ENCODE measurements around the gene PPP5C. TPM values are rescaled to one million over a fixed set of nuclear protein-coding genes. Genes with fewer than 3 reads are reported as not detected.

Gene PPP5C
- total RNA-seq, 1 experiment from 2014 or later: 58.1 TPM

DNA sequence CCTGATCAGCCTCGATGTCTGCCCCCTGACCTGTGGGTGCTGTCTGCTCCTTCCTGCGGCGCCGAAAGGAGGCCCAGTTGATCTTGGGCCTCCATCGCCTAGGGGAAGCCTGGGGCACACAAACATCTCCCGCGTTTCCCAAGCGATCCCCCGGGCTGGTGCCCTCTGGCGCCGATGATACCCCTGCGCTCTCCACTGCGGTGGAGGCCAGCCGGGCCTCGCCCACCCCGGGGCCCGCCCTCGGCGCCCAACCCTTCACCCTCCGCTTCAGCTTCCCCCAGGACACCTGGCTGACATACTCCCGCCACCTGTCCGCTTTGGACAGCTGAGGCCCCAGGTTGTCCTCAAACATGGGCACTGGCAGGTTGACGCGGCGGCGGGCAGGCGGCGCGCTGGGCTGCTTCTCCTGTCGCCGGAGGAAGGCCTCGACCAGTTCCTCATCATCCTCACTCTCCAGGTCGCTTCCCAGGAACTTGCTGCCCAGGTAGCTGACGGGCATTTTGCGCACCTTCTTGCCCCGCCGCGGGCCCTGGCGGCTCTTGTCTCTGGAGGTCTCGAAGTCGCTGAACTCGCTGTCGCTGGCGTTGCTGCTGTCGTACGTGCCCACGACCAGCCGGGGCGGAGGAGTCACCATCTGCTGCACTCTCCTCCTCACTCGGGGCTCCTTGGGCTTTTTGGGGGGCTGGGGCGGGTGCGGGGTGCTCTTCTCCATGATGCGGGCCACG, 65.2 kb downstream of the PPP5C start:
- ChIA-PET POLR2A (no interaction called here), CTCF (no interaction called here)
- peak overlapping the region; percentile 37 to 57 for H3K4me3 ChIP-seq (ENCODE audit: low read depth in 2 of 2, low read length in 2 of 2)
- TF ChIP-seq SIN3A (IDR thresholded peaks at IDR 0.05; ENCODE audit: borderline replicate concordance, insufficient read depth, low read depth, low read length) (no peak), POLR2AphosphoS5 (IDR thresholded peaks at IDR 0.05; ENCODE audit: low read depth, low read length) (no peak), TCF7L2 (IDR thresholded peaks at IDR 0.05; ENCODE audit: low read depth, low read length) (no peak)
- TF ChIP-seq, protein P1, sequence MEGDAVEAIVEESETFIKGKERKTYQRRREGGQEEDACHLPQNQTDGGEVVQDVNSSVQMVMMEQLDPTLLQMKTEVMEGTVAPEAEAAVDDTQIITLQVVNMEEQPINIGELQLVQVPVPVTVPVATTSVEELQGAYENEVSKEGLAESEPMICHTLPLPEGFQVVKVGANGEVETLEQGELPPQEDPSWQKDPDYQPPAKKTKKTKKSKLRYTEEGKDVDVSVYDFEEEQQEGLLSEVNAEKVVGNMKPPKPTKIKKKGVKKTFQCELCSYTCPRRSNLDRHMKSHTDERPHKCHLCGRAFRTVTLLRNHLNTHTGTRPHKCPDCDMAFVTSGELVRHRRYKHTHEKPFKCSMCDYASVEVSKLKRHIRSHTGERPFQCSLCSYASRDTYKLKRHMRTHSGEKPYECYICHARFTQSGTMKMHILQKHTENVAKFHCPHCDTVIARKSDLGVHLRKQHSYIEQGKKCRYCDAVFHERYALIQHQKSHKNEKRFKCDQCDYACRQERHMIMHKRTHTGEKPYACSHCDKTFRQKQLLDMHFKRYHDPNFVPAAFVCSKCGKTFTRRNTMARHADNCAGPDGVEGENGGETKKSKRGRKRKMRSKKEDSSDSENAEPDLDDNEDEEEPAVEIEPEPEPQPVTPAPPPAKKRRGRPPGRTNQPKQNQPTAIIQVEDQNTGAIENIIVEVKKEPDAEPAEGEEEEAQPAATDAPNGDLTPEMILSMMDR (IDR thresholded peaks at IDR 0.05): no peak
- TF ChIP-seq, protein P2, sequence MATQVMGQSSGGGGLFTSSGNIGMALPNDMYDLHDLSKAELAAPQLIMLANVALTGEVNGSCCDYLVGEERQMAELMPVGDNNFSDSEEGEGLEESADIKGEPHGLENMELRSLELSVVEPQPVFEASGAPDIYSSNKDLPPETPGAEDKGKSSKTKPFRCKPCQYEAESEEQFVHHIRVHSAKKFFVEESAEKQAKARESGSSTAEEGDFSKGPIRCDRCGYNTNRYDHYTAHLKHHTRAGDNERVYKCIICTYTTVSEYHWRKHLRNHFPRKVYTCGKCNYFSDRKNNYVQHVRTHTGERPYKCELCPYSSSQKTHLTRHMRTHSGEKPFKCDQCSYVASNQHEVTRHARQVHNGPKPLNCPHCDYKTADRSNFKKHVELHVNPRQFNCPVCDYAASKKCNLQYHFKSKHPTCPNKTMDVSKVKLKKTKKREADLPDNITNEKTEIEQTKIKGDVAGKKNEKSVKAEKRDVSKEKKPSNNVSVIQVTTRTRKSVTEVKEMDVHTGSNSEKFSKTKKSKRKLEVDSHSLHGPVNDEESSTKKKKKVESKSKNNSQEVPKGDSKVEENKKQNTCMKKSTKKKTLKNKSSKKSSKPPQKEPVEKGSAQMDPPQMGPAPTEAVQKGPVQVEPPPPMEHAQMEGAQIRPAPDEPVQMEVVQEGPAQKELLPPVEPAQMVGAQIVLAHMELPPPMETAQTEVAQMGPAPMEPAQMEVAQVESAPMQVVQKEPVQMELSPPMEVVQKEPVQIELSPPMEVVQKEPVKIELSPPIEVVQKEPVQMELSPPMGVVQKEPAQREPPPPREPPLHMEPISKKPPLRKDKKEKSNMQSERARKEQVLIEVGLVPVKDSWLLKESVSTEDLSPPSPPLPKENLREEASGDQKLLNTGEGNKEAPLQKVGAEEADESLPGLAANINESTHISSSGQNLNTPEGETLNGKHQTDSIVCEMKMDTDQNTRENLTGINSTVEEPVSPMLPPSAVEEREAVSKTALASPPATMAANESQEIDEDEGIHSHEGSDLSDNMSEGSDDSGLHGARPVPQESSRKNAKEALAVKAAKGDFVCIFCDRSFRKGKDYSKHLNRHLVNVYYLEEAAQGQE (IDR thresholded peaks at IDR 0.05; ENCODE audit: insufficient read depth in 1 of 2, low read depth in 2 of 2, low read length in 1 of 2): no peak
- H3K4me1 ChIP-seq (ENCODE audit: control insufficient read depth, insufficient read depth, low read length): 0 out of 2 replicates have a peak, but pooled peaks cover 3% of the 10 kb centered on the region
- DNase-seq (ENCODE audit: low read depth, low spot score) (no peak), ATAC-seq (no peak)
- BruUV-seq (replicated peaks): no TSS peak
- no peaks in the 10 kb centered on the region for H3K36me3 ChIP-seq (ENCODE audit: control insufficient read depth, insufficient read depth, low read length)
- no peak overlapping the region for H3K27ac ChIP-seq (ENCODE audit: low read length)
- intact Hi-C loops (cut with micrococcal nuclease; ENCODE audit: unreplicated experiment) (no loop called here), in situ Hi-C loops (cut with HindIII; ENCODE audit: low pct_unique_long_range_greater_than_20kb, low sequenced_read_pairs) (no loop called here)
- H3K9me3 ChIP-seq (ENCODE audit: control insufficient read depth, insufficient read depth, low read depth, low read length): no peaks in the 10 kb centered on the region
- no peaks in the 10 kb centered on the region for H3K27me3 ChIP-seq (ENCODE audit: control insufficient read depth, insufficient read depth, low read length)

DNA sequence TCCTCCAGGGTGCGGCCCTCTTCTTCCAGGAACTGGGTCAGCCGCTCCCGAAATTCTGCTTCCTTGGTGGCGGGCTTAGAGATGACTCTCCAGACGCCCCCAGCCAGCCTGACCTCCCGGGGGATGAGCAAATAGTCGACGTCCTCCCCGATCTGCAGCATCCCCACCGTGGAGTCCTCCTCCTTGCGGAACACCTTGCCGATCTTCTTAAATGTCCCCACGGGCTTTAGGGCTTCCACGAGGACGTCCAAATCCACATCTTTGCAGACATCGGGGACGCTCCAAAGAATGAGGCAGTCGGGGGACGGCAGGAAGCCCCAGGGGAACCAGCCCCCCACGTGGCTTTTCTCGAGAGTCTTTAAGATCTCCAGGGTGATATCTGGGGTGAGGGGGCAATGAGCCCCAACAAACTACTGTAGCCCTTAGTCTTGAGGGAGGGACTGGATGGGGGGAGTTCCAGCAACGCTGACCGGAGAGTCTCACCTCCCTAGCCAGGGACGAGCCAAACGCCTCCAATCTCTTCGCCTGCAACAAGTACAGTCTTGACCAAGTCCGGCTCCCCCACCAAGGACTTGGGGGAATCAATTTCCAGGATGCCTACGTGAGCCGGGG, 65.9 kb downstream of the PPP5C start:
- no peaks in the 10 kb centered on the region for H3K27me3 ChIP-seq (ENCODE audit: control insufficient read depth, insufficient read depth, low read length)
- DNase-seq (ENCODE audit: low read depth, low spot score) (no peak), ATAC-seq (no peak)
- in situ Hi-C loops (cut with HindIII; ENCODE audit: low pct_unique_long_range_greater_than_20kb, low sequenced_read_pairs): no loop called here
- BruUV-seq (replicated peaks): no TSS peak
- intact Hi-C loops (cut with micrococcal nuclease; ENCODE audit: unreplicated experiment): no loop called here
- H3K9me3 ChIP-seq (ENCODE audit: control insufficient read depth, insufficient read depth, low read depth, low read length): no peaks in the 10 kb centered on the region
- peak overlapping the region; percentile 65 for H3K27ac ChIP-seq (ENCODE audit: low read length)
- POLR2A ChIA-PET: no interaction called here
- peak overlapping the region; percentile 37 to 57 for H3K4me3 ChIP-seq (ENCODE audit: low read depth in 2 of 2, low read length in 2 of 2)
- TF ChIP-seq TCF7L2 (IDR thresholded peaks at IDR 0.05; ENCODE audit: low read depth, low read length): no peak
- TF ChIP-seq, protein P1 (IDR thresholded peaks at IDR 0.05): no peak
- no peak for TF ChIP-seq POLR2AphosphoS5 (IDR thresholded peaks at IDR 0.05; ENCODE audit: low read depth, low read length)
- no peak for TF ChIP-seq SIN3A (IDR thresholded peaks at IDR 0.05; ENCODE audit: borderline replicate concordance, insufficient read depth, low read depth, low read length)
- TF ChIP-seq, protein P2 (IDR thresholded peaks at IDR 0.05; ENCODE audit: insufficient read depth in 1 of 2, low read depth in 2 of 2, low read length in 1 of 2): no peak
- 0 out of 2 replicates have a peak, but pooled peaks cover 3% of the 10 kb centered on the region for H3K4me1 ChIP-seq (ENCODE audit: control insufficient read depth, insufficient read depth, low read length)
- no peaks in the 10 kb centered on the region for H3K36me3 ChIP-seq (ENCODE audit: control insufficient read depth, insufficient read depth, low read length)
- CTCF ChIA-PET: no interaction called here

Measured in Panc1 (cell line).